Measurements from ENCODE around the gene THBS3. TPM values are rescaled to one million over a fixed set of nuclear protein-coding genes. Genes with fewer than 3 reads are reported as not detected.

The THBS3 gene
- total RNA-seq (2022), result 6.2 and 7.4 TPM in 2 replicates
- percentile 45 among the genes with signal in this experiment for Bru-seq, nascent RNA
- BruChase-seq, experiment 1, labeled RNA remaining after a 2-hour chase, result percentile 44 among the genes with signal in this experiment
- percentile 51 among the genes with signal in this experiment for BruChase-seq, experiment 2, labeled RNA remaining after a 6-hour chase
- long read RNA-seq, partial matches to known transcripts, result 2 of 6 reads
- long read RNA-seq, other reads (novel, unspliced or antisense), result 4 of 6 reads

DNA sequence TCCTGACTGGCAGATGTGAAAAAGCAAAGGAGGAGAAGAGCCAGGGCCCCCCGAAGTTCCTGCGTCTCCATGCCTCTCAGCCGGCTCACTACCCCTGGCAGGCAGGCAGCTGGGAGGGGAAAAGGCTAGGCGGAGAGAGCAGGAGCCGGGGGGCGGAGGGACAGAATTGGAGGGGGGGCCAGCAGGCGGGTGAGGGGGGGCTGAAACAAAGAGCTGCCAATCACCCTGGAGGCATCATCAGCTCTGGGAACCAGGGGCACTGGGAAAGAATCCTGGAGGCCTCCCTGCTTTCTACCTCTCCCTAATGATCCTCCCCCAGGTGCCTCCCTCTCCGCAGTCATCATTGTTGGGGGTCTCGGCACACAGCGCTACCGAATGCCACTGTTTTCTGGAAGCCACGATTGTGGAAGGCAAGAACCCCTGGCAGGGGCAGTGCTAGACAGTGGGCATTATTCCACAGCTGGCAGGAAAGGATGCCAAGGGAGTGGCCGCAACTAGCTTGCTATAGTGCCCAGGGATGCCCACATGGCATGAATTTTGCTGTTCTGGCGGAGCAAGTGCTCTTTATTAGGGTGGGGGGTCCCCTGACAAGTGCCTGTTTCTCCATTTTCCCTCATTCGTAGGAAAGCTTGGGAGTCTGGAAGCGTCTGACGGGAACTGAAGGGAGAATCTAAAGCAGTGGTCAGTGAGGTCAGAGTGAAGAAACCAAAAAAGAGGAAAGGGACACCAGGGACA is at the start of gene THBS3:
THBS3 (minus strand) TSS at position 92 of the 735 bp plus-strand sequence; CDS start at position 71, 21 bp downstream.
- no peak for DNase-seq
- intact Hi-C loops (cut with micrococcal nuclease; ENCODE audit: unreplicated experiment), result loop anchor here (1.0 kb wide), 2 partner anchors 18 to 36 kb away; no protein-coding TSS in a partner anchor
- Mint-ChIP-seq H3K4me1 (ENCODE audit: low read depth, unreplicated experiment) (peaks cover 16% of the 10 kb centered on the region), H3K9me3 (ENCODE audit: unreplicated experiment) (no peaks in the 10 kb centered on the region), H3K27ac (ENCODE audit: unreplicated experiment) (peak within 1 kb of the TSS; percentile 93), H3K36me3 (ENCODE audit: insufficient read depth, unreplicated experiment) (peaks cover 21% of the 10 kb centered on the region), H3K27me3 (ENCODE audit: insufficient read depth, unreplicated experiment) (no peaks in the 10 kb centered on the region), H3K4me3 (ENCODE audit: unreplicated experiment) (peak within 1 kb of the TSS; percentile 80)
- Histone ChIP-seq H3K4me1 (peaks cover 15% of the 10 kb centered on the region), H3K27me3 (replicated peaks; ENCODE audit: control insufficient read depth, insufficient read depth, low read length) (no peaks in the 10 kb centered on the region), H3K9me3 (no peaks in the 10 kb centered on the region), H3K36me3 (ENCODE audit: control insufficient read depth, insufficient read depth, low read length) (no peaks in the 10 kb centered on the region), H3K4me3 (ENCODE audit: low read depth, low read length) (peak within 1 kb of the TSS; percentile 91)
- TF ChIP-seq, protein P1, sequence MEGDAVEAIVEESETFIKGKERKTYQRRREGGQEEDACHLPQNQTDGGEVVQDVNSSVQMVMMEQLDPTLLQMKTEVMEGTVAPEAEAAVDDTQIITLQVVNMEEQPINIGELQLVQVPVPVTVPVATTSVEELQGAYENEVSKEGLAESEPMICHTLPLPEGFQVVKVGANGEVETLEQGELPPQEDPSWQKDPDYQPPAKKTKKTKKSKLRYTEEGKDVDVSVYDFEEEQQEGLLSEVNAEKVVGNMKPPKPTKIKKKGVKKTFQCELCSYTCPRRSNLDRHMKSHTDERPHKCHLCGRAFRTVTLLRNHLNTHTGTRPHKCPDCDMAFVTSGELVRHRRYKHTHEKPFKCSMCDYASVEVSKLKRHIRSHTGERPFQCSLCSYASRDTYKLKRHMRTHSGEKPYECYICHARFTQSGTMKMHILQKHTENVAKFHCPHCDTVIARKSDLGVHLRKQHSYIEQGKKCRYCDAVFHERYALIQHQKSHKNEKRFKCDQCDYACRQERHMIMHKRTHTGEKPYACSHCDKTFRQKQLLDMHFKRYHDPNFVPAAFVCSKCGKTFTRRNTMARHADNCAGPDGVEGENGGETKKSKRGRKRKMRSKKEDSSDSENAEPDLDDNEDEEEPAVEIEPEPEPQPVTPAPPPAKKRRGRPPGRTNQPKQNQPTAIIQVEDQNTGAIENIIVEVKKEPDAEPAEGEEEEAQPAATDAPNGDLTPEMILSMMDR (IDR thresholded peaks at IDR 0.05; ENCODE audit: insufficient read depth in 1 of 2, low read depth in 1 of 2, low read length in 1 of 2, severe bottlenecking in 1 of 2, unreplicated experiment in 1 of 2), result no peak
- TSS peak; percentile 71 for BruUV-seq (replicated peaks)
- ChIA-PET CTCF (interaction anchor here (1.0 to 1.9 kb wide), 5 partner anchors 15 to 43 kb away, joined by 4 to 10 read pairs (median 10); no protein-coding TSS in a partner anchor), POLR2A (interaction anchor here (1.2 kb wide), 1 partner anchor 19 kb away, joined by 4 read pairs; no protein-coding TSS in a partner anchor)

DNA sequence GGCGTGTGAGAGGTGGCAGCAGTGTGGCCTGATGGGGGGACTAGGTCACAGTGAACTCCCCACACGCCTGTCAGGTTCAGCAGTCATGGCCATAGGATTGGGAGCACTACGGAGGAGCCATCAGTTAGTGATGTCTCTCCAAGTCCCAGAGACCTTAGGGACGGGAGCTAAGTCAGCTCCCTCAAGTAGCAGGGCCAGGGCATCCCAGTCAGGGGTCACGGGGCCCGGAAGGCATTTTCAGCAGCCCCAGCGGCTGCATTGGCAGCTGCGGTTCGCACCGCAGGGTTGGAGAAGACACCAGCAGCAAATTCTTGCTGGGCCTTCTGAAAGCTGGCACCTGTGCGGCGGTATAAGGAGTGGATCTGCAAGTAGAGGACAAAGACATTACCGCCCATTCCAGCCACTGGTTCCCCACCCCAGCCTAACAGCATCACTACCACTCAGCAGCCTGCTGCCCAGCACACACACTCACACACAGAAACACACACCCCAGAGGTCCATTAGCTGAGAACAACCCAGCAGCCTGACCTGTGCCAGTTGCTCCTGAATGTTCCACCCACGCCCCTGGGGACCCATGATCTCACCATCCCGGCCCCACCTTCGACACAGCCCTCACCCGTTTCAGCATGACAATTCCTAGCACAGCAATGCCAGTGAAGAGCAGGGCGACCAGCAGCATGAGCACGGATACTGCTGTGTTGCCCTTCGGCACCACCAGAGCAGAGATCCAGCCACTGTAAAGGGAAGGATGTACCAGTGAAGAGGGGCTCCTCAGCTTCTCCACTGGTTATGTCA is 48.6 kb upstream of the THBS3 start:
- H3K36me3 Mint-ChIP-seq (ENCODE audit: insufficient read depth, unreplicated experiment), result peaks cover 39% of the 10 kb centered on the region
- no TSS peak for BruUV-seq (replicated peaks)
- TF ChIP-seq, protein P1 (IDR thresholded peaks at IDR 0.05; ENCODE audit: insufficient read depth in 1 of 2, low read depth in 1 of 2, low read length in 1 of 2, severe bottlenecking in 1 of 2, unreplicated experiment in 1 of 2), result no peak
- H3K4me3 Mint-ChIP-seq (ENCODE audit: unreplicated experiment), result peak overlapping the region; percentile 92
- no peaks in the 10 kb centered on the region for H3K27me3 Mint-ChIP-seq (ENCODE audit: insufficient read depth, unreplicated experiment)
- H3K4me1 ChIP-seq, result no peaks in the 10 kb centered on the region; the same call in 1 of the 2 replicates
- DNase-seq, result no peak
- no peaks in the 10 kb centered on the region for H3K36me3 ChIP-seq (ENCODE audit: control insufficient read depth, insufficient read depth, low read length)
- ChIA-PET POLR2A (no interaction called here), CTCF (interaction anchor here (0.6 to 1.6 kb wide), 2 partner anchors 17 to 67 kb away, joined by 3 to 7 read pairs; partner anchors contain the start of gene CLK2)
- intact Hi-C loops (cut with micrococcal nuclease; ENCODE audit: unreplicated experiment), result no loop called here
- no peaks in the 10 kb centered on the region for H3K9me3 Mint-ChIP-seq (ENCODE audit: unreplicated experiment)
- H3K27me3 ChIP-seq (replicated peaks; ENCODE audit: control insufficient read depth, insufficient read depth, low read length), result no peaks in the 10 kb centered on the region
- no peaks in the 10 kb centered on the region for H3K9me3 ChIP-seq
- peak overlapping the region; percentile 52 for H3K4me3 ChIP-seq (ENCODE audit: low read depth, low read length)
- peak overlapping the region; percentile 93 for H3K27ac Mint-ChIP-seq (ENCODE audit: unreplicated experiment)
- peaks cover 20% of the 10 kb centered on the region for H3K4me1 Mint-ChIP-seq (ENCODE audit: low read depth, unreplicated experiment)

Data from Caco-2 (cell line).